ENCODE measurements around the gene EPHA3.

DNA sequence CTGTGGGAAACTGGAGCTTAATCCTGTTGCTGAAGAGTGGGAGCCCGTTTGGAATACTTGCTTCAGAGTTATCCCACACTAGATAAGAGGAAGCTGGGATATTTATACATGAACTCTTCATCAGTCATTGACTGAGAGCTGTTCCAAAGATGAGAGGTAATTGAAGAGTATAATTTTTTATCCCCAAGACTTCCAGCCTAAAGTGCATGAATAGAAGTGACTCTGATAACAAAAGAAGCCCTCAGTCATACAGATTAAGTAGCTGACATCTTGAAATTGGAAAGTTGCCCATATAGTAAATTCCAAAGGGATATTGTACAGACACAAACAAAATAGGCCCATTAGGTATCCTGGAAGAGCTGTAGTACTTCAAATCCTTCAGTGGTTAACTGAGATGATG lies 268.0 kb downstream of the EPHA3 start:
- no peak for TF ChIP-seq POLR2AphosphoS5 (IDR thresholded peaks at IDR 0.05; ENCODE audit: low read depth, low read length)
- TF ChIP-seq POLR2A (IDR thresholded peaks at IDR 0.05; ENCODE audit: low read depth, low read length), result no peak
